Thoracic aorta (tissue), 2 donors: ENCODE measurements around the gene NPB. TPM values are rescaled to one million over a fixed set of nuclear protein-coding genes. Genes with fewer than 3 reads are reported as not detected.
A peak's percentile ranks its signal among the peaks of the same experiment; 100 is the strongest.

Experiments used
- ATAC-seq: fragments of 150-250 bp; one replicate; pipeline ENCODE4 v1.8.0; 2017; ENCODE audit warnings: low read depth; ENCODE audit not compliant: insufficient number of reproducible peaks, low FRiP score
- DNase-seq: peaks from one replicate; pipeline ENCODE4 v3.0.0-alpha.2; 2020; ENCODE audit warnings: low spot score
- H3K27ac ChIP-seq, 2 donors: fragments of 200-600 bp; sonication (generic); 1 replicate in 1 of 2; 2 replicates in 1 of 2; pipeline ENCODE4 v1.5.1; 2016; ENCODE audit warnings: mild to moderate bottlenecking in 2 of 2, moderate library complexity in 2 of 2
- H3K27me3 ChIP-seq: fragments of 200-600 bp; sonication (generic); replicated peaks from 2 replicates; pipeline ENCODE4 v1.6.0; 2016; ENCODE audit warnings: mild to moderate bottlenecking; ENCODE audit not compliant: insufficient read depth
- H3K36me3 ChIP-seq: fragments of 200-600 bp; sonication (generic); one replicate; pipeline ENCODE4 v1.5.1; 2016
- H3K4me1 ChIP-seq, 2 donors: fragments of 200-600 bp; sonication (generic); 1 replicate in 1 of 2; 2 replicates in 1 of 2; pipeline versions ENCODE4 v1.5.1 to v1.6.0; 2016; ENCODE audit warnings: low read depth in 2 of 2, mild to moderate bottlenecking in 1 of 2; ENCODE audit not compliant: control insufficient read depth in 1 of 2
- H3K4me3 ChIP-seq: fragments of 200-600 bp; sonication (generic); 2 replicates; pipeline ENCODE4 v1.5.1; 2016; ENCODE audit warnings: mild to moderate bottlenecking
- H3K9me3 ChIP-seq: fragments of 200-600 bp; sonication (generic); 2 replicates; pipeline ENCODE4 v1.5.1; 2016
- total RNA-seq, 2 donors: library from RNA; depleted of rRNA; stranded (reverse); fragments of >200 nt; gene quantifications; one replicate each; pipeline versions ENCODE4 v1.1.0 to v1.2.3, GENCODE V29; 2016
- TF ChIP-seq, protein P1 (sequence below): fragments of 200-600 bp; sonication (generic); IDR thresholded peaks from one replicate; pipeline ENCODE4 v1.5.1; 2019; ENCODE audit warnings: antibody characterized with exemption

The NPB gene
- total RNA-seq, 2 donors from 2014 or later, result 0.35 to 2.6 TPM

GRCh38 chr17:81884520-81884919 is 17.5 kb upstream of the NPB start:
- H3K27ac ChIP-seq, result peak overlapping the region; percentile 52
- no peaks in the 10 kb centered on the region for H3K9me3 ChIP-seq
- no peaks in the 10 kb centered on the region for H3K27me3 ChIP-seq
- peaks cover 36% of the 10 kb centered on the region for H3K36me3 ChIP-seq
- H3K4me1 ChIP-seq, result peaks cover 0 to 15% of the 10 kb centered on the region in 2 donors
- peak overlapping the region; percentile 27 for H3K4me3 ChIP-seq
- ATAC-seq (no peak), DNase-seq (no peak)
- TF ChIP-seq, protein P1, sequence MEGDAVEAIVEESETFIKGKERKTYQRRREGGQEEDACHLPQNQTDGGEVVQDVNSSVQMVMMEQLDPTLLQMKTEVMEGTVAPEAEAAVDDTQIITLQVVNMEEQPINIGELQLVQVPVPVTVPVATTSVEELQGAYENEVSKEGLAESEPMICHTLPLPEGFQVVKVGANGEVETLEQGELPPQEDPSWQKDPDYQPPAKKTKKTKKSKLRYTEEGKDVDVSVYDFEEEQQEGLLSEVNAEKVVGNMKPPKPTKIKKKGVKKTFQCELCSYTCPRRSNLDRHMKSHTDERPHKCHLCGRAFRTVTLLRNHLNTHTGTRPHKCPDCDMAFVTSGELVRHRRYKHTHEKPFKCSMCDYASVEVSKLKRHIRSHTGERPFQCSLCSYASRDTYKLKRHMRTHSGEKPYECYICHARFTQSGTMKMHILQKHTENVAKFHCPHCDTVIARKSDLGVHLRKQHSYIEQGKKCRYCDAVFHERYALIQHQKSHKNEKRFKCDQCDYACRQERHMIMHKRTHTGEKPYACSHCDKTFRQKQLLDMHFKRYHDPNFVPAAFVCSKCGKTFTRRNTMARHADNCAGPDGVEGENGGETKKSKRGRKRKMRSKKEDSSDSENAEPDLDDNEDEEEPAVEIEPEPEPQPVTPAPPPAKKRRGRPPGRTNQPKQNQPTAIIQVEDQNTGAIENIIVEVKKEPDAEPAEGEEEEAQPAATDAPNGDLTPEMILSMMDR, result no peak

GRCh38 chr17:81884968-81885367 is 17.1 kb upstream of the NPB start:
- TF ChIP-seq, protein P1, result no peak
- H3K36me3 ChIP-seq, result peaks cover 38% of the 10 kb centered on the region
- H3K27ac ChIP-seq, result peak overlapping the region; percentile 52
- DNase-seq (no peak), ATAC-seq (no peak)
- peaks cover 0 to 20% of the 10 kb centered on the region in 2 donors for H3K4me1 ChIP-seq
- no peaks in the 10 kb centered on the region for H3K9me3 ChIP-seq
- peak overlapping the region; percentile 27 for H3K4me3 ChIP-seq
- H3K27me3 ChIP-seq, result no peaks in the 10 kb centered on the region

DNA sequence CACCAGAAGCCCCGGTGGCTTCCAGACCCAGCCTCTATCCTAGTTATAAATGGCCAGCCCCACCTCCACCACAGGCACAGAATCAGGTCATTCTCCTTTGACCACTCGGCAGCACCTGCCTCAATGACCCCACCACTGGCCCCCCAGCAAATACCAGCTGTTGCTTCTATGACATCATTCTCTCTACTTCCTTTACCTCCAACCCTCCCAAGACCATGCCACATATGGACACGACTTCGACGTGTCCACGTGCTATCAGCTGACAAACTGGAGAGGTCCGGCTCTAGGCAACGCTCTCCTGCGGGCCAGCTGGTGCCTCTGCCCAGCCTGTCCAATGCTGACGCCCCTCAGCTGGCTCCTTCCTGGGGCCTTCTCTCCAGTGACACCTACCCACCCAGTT is 16.6 kb upstream of the NPB start:
- no peak for ATAC-seq
- peak overlapping the region in 1 of 2 donors; percentile 52 for H3K27ac ChIP-seq
- H3K36me3 ChIP-seq, result peaks cover 38% of the 10 kb centered on the region

DNA sequence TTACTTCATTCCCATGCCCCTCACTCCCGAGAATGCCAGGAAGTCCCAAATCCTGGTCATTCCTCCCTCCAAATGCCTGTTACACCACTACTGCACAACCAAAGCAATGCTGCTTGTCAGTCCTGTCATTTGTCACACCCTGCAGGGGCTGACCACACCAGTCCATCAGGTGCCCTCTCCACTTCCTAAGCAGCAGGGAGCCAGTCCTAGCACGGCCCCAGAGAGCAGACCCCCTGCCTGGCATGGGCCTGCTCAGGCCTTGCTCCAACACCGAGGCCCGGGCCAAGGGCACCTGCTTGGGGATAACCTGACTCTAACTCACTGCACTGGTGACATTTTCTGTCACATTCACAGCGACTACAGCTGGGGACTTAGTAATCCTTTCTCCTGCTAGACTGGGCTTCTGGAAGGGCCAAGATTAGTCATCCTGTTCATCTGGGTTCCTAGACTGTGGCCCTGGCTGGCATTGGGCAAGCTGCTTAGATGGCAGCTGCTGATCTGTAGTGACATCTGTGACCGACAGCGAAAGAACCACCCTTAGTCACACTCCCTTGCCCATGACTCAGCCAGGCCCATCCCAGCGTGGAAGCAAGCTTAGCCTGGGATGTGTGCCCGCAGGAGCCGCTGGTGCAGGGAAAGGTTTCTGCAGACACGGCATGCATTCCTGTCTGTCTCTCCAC is 16.0 kb upstream of the NPB start:
- DNase-seq (no peak), ATAC-seq (no peak)
- H3K27me3 ChIP-seq, result no peaks in the 10 kb centered on the region
- H3K27ac ChIP-seq, result no peak overlapping the region
- TF ChIP-seq, protein P1, result no peak
- H3K9me3 ChIP-seq, result no peaks in the 10 kb centered on the region
- H3K36me3 ChIP-seq, result peaks cover 38% of the 10 kb centered on the region
- no peak overlapping the region for H3K4me3 ChIP-seq
- peaks cover 4 to 28% of the 10 kb centered on the region in 2 donors for H3K4me1 ChIP-seq

More for the DNA sequence above, 16.6 kb upstream of the NPB start:
- Histone ChIP-seq H3K4me3 (no peak overlapping the region), H3K9me3 (no peaks in the 10 kb centered on the region), H3K4me1 (peaks cover 4 to 24% of the 10 kb centered on the region in 2 donors), H3K27me3 (no peaks in the 10 kb centered on the region)
- no peak for DNase-seq
- TF ChIP-seq, protein P1, result no peak

DNA sequence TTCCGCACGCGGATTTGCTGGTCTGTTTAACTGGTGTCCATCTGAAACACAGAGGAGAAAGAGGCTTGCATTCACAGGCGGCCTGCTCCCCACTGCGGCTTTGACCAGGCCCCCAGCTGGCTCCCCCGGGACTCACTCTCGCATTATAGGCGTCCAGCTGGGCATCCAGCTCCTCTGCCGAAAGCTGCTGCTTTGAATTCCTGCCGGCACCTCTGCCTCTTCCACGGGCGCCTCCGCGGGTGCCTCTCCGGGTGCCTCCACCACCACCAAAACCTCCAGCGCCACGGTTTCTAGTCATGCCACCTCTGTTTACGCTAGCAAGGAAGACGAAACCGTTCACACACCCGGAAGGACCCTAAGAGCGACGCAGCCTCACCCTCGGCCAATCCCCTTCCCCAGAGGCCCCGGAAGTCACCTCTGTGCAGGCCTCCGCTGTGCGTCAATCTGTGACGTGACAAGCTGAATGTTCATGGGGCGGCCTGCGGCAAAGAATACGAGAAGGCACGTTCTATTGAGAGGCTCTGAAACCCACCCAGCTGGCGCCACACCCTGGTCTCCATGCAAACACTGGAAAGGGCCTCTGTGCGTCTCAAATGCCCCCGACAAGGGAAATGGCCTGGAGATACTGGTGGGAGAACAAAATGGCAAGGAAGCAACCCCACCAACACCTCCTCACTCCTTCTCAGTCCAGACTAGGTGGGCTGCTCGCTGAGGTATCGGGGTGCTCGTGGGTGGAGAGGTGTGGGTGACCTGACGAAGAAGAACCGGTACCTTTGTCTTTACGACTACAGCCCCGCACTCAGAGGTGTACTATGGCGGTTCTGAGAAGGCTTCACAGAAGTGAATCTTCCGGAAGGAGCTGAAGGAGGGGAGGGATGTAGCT is 13.7 kb upstream of the NPB start:
- TF ChIP-seq, protein P1, result no peak
- ATAC-seq, result no peak
- Histone ChIP-seq H3K36me3 (peaks cover 38% of the 10 kb centered on the region), H3K9me3 (no peaks in the 10 kb centered on the region), H3K27me3 (no peaks in the 10 kb centered on the region), H3K4me1 (peaks cover 8 to 38% of the 10 kb centered on the region in 2 donors), H3K27ac (no peak overlapping the region), H3K4me3 (no peak overlapping the region)
- no peak for DNase-seq
